Measurements from ENCODE around the gene HCK.

DNA sequence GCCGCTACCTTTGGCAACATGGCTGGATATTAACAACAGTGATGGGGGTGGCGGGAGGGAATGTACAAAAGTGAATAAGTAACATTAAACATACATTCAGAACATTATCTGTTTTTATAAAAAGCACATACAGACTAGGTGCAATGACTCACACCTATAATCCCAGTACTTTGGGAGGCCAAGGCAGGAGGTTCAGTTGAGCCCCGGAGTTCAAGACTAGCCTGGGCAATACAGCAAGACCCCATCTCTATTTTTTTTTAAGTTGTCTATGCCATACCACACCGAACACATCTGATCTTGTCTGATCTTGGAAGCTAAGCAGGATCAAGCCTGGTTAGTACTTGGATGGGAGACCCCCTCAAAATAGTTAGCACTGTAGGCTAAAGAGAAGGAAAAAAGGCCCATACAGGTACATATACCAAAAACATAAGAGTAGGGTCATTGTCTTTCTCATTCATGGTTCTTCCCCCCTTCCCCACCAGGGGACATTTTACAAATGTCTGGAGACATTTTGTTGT, 1.7 kb upstream of the HCK start:
- TF ChIP-seq, protein P1, sequence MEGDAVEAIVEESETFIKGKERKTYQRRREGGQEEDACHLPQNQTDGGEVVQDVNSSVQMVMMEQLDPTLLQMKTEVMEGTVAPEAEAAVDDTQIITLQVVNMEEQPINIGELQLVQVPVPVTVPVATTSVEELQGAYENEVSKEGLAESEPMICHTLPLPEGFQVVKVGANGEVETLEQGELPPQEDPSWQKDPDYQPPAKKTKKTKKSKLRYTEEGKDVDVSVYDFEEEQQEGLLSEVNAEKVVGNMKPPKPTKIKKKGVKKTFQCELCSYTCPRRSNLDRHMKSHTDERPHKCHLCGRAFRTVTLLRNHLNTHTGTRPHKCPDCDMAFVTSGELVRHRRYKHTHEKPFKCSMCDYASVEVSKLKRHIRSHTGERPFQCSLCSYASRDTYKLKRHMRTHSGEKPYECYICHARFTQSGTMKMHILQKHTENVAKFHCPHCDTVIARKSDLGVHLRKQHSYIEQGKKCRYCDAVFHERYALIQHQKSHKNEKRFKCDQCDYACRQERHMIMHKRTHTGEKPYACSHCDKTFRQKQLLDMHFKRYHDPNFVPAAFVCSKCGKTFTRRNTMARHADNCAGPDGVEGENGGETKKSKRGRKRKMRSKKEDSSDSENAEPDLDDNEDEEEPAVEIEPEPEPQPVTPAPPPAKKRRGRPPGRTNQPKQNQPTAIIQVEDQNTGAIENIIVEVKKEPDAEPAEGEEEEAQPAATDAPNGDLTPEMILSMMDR (IDR thresholded peaks at IDR 0.05), result no peak
- TF ChIP-seq POLR2A (IDR thresholded peaks at IDR 0.05), result no peak

Measured in lower leg skin (tissue), 3 donors.